B cell (primary cell): ENCODE data around the gene CBX5.

ENCODE experiments used
- CTCF ChIP-seq: fragments of 200-600 bp; IDR thresholded peaks from one replicate; pipeline ENCODE4 v1.8.0; 2022; ENCODE audit warnings: antibody characterized with exemption, mild to moderate bottlenecking
- EZH2 ChIP-seq: IDR thresholded peaks from 2 replicates; pipeline ENCODE4 v1.6.1; 2012; ENCODE audit warnings: borderline replicate concordance, low read depth, mild to moderate bottlenecking, moderate library complexity, low read length; ENCODE audit not compliant: insufficient read depth, poor library complexity, severe bottlenecking

GRCh38 chr12:54279632-54280467, at the start of gene CBX5:
- no peak for TF ChIP-seq EZH2
- no peak for TF ChIP-seq CTCF
